ENCODE measurements around the gene CNTN1.

- no peak for TF ChIP-seq CTCF (conservative IDR thresholded peaks at IDR 0.05)
- no peak for TF ChIP-seq ZFX (IDR thresholded peaks at IDR 0.05)
Observed at GRCh38 chr12:40969796-40970195, 277.6 kb downstream of the CNTN1 start.
